ENCODE data around the gene LZTR1. TPM values are rescaled to one million over a fixed set of nuclear protein-coding genes. Genes with fewer than 3 reads are reported as not detected.

Gene LZTR1
- total and polyA plus RNA-seq, 4 donors = 7.9 to 32.5 (median 13.2) TPM

GRCh38 chr22:21001601-21002325 lies 19.7 kb downstream of the LZTR1 start, which contains the start of gene THAP7:
TSS of gene THAP7 (minus strand) at chr22:21002118. CDS start at chr22:21001911, 207 bp downstream.
- peaks cover 12 to 30% (median 23%) of the 10 kb centered on the region in 4 donors for H3K4me1 ChIP-seq (ENCODE audit: control insufficient read depth in 4 of 4, insufficient read depth in 4 of 4, low read length in 3 of 4)
- TF ChIP-seq RAD21 (IDR thresholded peaks at IDR 0.05) = peak in 1 of 2 donors; percentile 48
- no peak for TF ChIP-seq ATF3 (IDR thresholded peaks at IDR 0.05)
- TF ChIP-seq ZBTB33 (IDR thresholded peaks at IDR 0.05) = peak; percentile 99
- TF ChIP-seq HNF4A (conservative IDR thresholded peaks at IDR 0.05) = peak in 1 of 2 donors; percentile 4
- TF ChIP-seq FOXA1 (IDR thresholded peaks at IDR 0.05) = no peak
- TF ChIP-seq EGR1 (IDR thresholded peaks at IDR 0.05; ENCODE audit: low read depth in 2 of 2) = no peak
- TF ChIP-seq YY1 (IDR thresholded peaks at IDR 0.05) = peak; percentile 90
- peak; percentile 84 for TF ChIP-seq REST (IDR thresholded peaks at IDR 0.05)
- TF ChIP-seq GABPA (IDR thresholded peaks at IDR 0.05 in 1 of 2, conservative IDR thresholded peaks at IDR 0.05 in 1 of 2) = peak in 1 of 2 donors; percentile 92
- TF ChIP-seq RXRA (IDR thresholded peaks at IDR 0.05) = peak in 1 of 2 donors; percentile 34
- TF ChIP-seq CTCF (IDR thresholded peaks at IDR 0.05; ENCODE audit: low read depth, low read length, missing input control) = no peak
- no peak for TF ChIP-seq TAF1 (conservative IDR thresholded peaks at IDR 0.05)
- TF ChIP-seq NR2F2 (IDR thresholded peaks at IDR 0.05) = no peak
- no peak for TF ChIP-seq HNF4G (IDR thresholded peaks at IDR 0.05)
- TF ChIP-seq JUND (IDR thresholded peaks at IDR 0.05) = no peak
- TF ChIP-seq MAX (IDR thresholded peaks at IDR 0.05) = no peak
- TF ChIP-seq SP1 (IDR thresholded peaks at IDR 0.05) = peak; percentile 57
- no peak for TF ChIP-seq FOXA2 (IDR thresholded peaks at IDR 0.05)
- H3K9me3 ChIP-seq (ENCODE audit: control insufficient read depth in 4 of 4, low read length in 3 of 4) = no peaks in the 10 kb centered on the region
- DNase-seq (ENCODE audit: low spot score) = peak; percentile 92
- H3K9ac ChIP-seq (ENCODE audit: low read depth in 1 of 2, low read length in 2 of 2) = peak within 1 kb of the TSS; percentile 94 to 97
- H3K27me3 ChIP-seq (ENCODE audit: control insufficient read depth in 4 of 4, insufficient read depth in 4 of 4, low read length in 3 of 4) = no peaks in the 10 kb centered on the region
- H3K27ac ChIP-seq (ENCODE audit: low read depth in 1 of 2, low read length in 2 of 2) = peak within 1 kb of the TSS; percentile 91 to 96
- WGBS = under 1% methylated on average over 83 of the region's 83 CpGs
- peak within 1 kb of the TSS; percentile 75 to 89 (median 87) for H3K4me3 ChIP-seq (ENCODE audit: low read depth in 1 of 3, low read length in 3 of 3)
- peaks cover 0 to 30% (median under 1%) of the 10 kb centered on the region in 4 donors for H3K36me3 ChIP-seq (ENCODE audit: control insufficient read depth in 4 of 4, insufficient read depth in 3 of 4, low read depth in 1 of 4, low read length in 3 of 4)

Measured in liver (tissue), 9 donors.